Measurements from ENCODE around the gene ARHGEF4.
"Not testable (repeated sequence)": the region's sequence is repeated elsewhere in the genome, so short reads cannot be mapped to it uniquely, and the experiment has no call there.

The ARHGEF4 gene

DNA sequence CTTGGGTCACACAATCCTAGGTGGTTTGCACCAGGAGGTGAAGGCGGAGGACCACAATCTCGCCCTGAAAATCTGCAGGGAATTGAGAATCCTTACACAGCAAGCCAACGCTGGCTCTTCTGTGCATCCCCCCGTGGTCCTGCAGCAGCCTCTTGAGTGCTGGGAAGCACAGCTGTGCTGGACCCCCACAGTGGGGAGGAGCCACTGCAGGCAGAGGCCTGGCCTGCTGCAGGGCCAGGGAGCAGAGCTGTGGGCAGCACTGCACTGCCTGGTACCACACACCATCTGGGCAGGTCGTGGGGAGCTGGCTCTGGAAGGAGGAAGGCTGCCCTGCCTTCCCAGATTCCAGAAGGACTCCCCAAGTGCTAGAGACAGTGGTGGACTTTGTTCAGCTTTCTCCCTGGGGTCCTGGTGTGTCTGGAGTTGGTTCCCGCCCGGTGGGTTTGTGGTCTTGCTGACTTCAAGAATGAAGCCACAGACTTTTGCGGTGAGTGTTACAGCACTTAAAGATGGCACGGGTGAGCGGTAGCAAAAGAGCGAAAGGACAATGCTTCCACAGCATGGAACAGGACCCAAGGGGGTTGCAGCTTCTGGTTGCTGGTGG lies 150.3 kb downstream of the ARHGEF4 start:
- DNase-seq = no peak

DNA sequence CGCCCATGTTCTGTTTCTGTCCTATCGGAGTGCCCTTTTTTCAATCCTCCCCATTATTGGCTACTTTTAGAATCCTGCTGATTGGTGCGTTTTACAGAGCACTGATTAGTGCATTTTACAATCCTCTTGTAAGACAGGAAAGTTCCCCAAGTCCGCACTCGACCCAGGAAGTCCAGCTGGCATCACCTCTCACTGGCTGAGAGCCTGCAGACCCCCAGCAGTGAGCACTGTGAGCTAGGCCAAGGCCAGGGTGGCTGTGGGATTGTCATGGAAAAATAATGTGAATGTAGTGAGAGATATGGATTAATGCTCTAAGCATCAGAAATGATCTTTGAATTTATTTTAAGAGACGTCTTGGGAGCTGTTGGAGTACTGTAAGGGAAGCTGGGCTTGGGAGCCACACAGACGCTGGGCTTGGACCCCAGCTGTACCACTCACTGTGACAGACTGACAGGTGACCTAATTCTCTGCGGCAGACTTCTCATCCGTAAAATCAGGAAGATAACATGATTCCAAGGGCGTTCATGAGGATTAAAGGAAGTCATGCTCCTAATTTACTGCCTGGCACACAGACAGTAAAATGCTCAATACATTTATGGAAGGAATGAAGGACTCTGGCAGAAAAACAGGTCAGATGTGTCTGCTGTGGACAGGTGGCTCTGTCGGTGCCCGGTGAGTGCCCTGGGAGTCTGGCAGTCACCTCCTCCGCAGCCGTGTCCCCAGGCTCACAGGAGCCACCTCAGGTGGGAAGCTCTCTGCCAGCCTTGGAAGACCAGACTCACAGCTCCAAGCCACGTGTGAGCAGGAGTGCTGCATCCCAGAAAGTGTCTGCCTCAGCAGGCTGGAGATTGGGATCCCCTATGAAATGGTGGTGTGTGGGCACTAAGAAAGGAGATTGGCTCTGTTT lies 151.1 kb downstream of the ARHGEF4 start:
- no peak for DNase-seq

DNA sequence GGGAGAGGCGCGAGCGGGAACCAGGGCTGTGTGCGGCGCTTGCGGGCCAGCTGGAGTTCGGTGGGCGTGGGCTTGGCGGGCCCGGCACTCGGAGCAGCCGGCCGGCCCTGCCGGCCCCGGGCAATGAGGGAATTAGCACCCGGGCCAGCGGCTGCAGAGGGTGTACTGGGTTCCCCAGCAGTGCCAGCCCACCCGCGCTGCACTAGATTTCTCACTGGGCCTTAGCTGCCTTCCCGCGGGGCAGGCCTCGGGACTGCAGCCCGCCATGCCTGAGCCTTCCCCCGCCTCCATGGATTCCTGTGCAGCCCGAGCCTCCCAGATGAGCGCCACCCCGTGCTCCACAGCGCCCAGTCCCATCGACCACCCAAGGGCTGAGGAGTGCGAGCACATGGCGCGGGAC lies 154.7 kb downstream of the ARHGEF4 start:
- not testable (repeated sequence) for DNase-seq

DNA sequence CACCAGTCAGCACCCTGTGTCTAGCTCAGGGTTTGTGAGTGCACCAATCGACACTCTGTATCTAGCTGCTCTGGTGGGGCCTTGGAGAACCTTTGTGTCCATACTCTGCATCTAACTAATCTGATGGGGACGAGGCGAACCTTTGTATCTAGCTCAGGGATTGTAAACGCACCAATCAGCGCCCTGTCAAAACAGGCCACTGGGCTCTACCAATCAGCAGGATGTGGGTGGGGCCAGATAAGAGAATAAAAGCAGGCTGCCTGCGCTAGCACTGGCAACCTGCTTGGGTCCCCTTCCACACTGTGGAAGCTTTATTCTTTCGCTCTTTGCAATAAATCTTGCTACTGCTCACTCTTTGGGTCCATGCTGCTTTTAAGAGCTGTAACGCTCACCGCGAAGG lies 155.3 kb downstream of the ARHGEF4 start:
- DNase-seq = not testable (repeated sequence)

DNA sequence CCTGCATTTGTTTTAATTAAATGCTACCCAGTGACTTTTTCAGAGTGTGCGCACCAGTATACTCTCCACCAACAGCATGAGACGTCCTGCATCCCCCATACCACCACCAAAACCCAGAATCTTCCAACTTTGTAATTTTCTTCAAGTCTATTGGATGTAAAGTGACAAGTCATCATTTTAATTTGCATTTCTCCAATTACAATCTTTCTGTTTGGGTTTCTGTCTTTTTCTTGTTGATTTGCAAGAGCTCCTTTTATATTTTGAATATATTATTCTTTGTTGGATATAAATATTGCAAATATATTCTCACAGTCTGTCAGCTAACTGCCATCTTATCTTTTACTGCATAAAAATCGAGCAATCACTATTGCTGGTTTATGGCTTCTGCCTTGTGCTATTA lies 160.0 kb downstream of the ARHGEF4 start:
- DNase-seq = no peak

DNA sequence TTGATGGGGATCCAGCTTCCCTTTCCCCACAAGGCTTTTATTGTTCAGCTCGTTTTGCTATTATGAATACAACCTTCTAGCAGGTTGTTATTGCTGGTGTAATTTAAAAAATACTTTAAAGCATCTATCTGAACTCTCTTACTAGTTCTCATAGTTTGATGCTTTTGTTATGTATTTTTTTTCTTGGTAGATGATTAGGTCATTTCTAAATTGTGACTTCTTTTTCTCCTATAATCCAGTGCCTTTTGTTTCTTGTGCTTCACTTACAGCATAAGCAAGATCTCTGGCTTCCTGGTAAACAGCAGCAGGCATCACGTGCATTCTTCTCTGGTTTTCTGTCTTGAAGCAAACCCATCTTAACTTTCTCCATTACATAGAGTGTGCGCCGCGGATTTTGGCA lies 160.5 kb downstream of the ARHGEF4 start:
- no peak for DNase-seq

DNA sequence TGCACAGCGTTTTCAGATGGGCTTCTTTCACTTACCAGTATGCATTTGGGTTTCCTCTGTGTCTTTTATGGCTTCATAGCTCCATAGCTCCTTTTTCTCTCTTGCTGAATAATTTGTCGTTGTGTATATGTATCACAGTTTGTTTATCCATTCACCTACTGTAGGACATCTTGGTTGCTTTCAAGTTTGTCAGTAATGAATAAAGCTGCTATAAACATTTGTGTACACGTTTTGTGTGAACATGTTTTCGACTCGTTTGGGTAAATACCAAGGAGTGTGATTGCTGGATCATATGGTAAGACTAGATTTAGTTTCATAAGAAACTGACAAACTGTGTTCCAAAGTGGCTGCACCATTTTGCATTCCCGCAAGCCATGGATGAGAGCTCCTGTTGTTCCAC lies 161.8 kb downstream of the ARHGEF4 start:
- no peak for DNase-seq

DNA sequence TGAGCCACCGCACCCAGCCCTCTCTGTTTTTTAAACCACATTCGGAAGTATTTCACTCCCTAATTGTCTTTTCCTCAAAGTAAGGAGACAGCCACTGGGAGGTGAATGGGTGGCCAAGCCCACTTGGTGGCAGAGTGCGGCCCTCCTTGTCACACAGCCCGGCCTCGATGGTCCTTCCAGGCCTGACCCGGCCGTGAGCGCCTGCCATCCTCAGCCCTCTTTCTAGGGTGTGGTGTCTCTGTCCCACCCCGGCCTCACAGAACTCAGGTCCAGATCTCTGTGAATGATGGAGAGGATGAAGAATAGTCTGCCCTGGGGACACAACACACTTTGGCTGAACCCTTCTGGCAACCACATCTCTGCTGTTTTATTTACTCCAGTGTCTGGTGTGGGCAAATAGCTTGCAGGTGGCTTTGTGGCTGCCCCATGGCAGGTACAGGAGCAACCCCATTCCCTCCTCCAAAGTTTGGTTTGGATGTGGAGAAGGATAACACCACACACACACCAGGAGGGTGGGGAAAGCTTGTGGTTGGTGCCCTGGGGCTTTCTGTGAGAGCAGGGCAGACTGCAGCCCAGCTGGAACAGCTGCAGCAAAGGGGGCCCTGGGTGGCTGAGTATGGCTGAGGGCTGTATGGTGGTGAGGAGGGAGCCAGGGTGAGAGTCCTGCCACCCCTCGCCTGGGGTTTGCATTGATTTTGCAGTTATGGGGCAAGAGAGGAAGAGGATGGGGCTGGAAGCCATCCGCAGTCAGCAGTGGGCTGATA lies 167.9 kb downstream of the ARHGEF4 start:
- no peak for DNase-seq

DNA sequence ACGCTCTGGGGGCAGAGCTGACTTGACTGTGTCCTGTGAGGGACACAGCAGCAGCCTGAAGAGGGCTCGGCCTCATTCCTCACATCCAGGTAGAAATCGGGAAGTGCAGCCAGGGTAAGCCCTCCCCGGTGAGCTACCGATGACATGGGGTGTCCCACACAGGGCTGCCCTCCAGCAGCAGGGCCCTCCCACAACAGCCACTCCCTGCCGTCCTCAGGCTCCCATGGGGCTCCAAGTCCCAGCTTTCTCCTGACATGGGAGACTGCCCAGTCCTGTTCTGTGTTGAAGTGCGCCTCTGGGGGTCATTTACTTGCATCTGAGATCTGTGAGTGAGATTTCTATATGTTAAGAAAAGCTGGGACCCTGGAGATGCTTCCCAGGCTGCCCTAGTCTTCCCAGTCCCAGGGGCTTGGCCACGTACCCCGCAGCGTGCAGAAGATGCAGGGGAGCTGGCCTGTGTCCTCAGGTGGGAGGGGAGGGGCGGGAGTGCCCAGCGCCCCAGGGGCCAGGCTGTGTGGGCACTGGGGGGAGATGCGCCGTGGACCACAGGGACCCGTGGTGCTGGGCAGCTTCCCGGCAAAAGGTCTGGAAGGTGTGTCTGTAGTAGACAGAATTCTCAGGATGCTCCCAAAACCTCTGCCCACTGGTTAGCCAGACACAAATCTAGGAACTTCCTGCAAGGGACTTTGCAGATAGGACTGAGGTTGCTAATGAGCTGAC lies 168.7 kb downstream of the ARHGEF4 start:
- DNase-seq = no peak

DNA sequence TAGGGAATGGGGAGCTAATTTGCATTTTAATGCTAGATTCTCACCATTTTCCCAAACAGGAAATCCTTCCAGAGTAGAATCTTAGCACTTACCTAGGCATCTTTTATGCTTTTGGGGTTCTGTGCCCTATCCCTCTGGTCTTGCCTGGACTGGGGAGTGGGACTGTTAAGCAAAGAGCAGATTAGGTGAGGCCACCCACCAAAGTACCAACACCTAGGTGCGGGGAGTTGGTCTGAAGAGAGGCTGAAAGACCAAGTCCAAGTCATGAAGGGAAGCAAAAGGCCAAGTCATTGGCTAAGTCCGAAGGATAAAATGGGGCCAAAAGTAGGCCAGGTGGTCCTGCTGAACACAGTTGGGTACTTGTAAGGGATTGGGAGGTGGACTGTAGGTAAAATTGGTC lies 169.8 kb downstream of the ARHGEF4 start:
- DNase-seq = no peak

DNA sequence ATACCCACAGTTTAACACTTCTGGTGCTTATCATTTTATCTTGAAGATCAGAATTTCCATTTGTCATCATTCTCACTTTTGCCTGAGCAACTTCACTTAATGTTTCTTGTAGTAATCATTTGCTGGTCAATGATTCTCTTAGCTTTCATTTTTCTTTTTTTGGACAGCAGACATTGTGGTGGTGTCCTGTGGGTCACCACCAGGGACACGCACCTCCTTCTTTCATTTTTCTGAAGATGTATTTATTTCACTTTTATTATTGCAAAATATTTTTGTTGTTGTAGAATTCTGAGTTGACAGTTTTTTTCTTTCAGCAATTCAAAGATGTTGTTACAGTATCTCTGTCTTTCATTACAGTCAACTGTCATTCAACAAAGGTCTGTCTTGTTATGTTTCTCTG lies 172.3 kb downstream of the ARHGEF4 start:
- no peak for DNase-seq

DNA sequence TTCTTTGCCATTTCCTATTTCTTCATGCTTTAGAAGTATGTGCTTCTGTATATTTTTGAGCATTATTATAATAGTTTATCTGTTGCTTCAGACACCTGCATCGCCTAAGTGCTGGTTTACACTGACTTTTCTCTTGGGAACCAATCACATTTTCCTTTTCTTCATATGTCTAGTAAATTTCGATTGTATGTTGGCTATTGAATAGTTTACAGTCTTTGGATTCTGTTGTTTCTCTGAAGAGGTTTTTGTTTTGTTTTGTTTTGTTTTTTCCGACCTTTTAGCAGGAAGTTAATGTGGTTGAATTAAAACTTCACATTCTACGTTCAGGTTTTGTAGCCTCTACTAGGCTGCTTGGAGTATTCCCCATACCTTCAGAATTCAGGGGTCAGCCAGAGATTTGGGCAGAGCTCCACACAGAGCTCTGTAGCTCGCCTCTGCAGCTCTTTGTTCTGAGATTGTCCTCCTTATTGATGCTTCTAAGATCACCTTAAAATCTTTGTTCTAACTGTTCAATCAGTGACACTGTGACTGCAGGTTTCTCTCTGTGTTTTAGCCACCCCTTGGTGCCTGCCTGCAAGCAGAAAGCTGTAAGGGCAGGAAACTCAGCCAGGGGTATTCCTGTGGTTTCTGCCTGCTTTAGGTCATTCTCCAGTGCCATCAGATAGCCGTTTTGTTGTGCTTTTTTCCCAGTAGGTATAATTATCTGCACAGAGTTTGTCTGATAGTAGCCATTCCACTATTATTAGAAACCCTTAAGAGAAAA lies 173.2 kb downstream of the ARHGEF4 start:
- no peak for DNase-seq

DNA sequence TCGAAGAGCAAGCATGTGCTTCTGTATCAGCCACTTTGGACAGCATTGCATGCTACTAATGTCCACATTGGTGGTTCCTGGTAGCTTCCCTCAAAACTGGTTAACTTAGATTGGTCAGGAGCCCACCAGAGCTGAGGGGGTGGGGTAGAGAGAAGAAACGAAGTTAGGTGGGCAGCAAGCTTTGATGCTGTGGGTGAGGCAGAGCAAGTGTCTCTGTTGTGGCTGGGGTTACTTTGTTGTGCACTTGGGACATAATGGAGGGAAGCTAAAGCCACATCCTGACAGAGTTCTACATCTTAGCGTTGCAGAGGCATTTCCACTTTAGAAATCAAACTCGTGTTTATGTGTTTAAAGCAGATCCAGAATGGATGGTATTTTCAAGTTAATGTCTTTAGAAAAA lies 173.9 kb downstream of the ARHGEF4 start:
- no peak for DNase-seq

DNA sequence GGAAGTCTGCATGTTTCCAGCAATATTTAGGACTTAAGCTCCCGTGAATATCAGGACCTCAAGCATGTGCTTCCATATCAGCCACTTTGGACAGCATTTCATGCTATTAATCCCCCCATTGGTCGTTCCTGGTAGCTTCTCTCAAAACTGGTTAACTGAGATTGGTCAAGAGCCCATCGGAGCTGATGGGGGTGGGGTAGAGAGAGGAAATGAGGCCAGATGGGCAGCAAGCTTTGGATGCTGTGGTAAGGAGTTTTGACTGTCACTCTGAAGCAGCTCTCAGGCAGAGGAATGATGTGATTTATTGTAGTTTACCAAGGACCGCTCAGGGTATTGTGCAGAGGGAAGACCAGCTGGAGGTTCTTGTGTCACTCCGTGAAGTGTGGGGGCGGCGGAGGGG lies 174.8 kb downstream of the ARHGEF4 start:
- no peak for DNase-seq

DNA sequence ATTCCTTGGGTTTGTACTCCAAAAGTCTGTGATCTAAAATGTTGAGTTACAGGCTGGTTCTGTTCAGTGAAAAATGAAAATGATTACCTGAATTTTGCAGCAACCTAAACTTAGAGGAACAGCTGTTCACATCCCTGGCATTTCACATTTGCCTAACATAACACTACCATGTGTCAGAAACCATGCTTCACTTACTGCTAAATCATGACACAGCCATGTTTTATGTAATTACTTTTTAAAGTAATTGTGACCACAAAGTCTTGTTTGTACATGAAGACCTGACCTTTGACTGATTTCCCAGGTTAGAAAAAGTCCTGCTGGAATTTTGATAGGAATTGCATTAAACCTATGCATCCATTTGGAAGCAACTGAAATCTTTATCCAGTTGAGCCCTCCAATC lies 177.4 kb downstream of the ARHGEF4 start:
- no peak for DNase-seq

DNA sequence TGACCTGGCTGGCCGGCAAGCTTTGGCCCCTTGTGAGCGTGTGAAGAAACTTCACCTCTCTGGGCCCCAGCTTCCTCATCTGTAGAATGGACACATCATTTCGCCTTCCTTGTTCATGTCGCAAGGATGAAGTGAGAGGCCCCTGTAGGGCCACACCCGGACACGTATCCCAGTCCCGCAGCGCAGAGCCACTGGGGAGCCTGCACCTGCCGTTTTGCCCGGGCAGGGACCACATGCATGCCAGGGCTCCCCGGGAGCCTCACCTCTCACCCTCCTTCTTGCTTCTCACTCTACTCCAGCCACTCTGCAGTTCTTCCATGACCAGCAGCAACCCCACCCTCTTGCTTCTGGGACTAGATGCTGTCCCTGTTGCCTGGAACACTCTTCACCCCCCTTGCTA lies 179.1 kb downstream of the ARHGEF4 start:
- DNase-seq = no peak

DNA sequence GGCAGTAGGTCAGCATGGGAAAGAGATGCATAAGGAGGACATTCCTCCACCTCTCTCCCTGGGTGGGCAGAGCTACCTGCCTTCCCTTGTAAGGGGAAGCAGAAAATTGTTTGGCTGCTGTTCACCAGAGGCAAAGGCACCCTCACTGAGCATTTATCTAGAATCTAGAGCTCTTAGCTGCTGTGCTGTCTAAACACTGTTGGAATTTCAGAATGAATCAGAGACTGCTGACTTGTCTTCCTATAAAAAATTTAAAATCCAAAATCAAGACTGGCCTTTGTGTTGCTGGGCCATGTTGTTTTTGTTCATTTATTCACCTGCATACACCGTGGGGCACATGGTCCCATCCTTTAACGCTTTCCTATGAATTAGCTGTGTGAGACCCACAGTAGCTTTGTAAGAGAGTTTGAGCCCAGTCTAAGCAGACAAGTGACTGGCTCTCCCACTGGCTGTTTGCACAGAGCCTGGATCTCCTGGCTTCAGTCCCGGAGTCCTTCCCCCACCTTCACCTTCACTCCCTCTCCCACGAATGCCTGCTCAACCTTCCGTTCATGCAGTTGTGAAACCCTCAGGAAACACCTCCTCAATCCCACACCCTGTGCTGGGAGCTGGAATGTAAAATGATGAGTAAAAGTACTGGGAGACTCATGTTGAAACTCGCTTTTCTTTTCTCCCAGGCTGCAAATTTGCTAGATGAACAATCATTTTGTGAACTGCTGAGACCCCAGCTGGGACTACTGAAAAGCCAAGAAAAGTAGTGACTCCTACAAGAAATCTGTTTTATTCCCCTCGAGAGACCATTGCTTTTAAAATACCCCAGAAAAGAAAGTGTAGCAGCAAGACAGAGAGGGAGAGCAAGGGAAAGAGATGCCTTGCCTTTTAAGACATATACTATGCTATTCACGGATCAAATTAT lies 180.4 kb downstream of the ARHGEF4 start:
- no peak for DNase-seq

DNA sequence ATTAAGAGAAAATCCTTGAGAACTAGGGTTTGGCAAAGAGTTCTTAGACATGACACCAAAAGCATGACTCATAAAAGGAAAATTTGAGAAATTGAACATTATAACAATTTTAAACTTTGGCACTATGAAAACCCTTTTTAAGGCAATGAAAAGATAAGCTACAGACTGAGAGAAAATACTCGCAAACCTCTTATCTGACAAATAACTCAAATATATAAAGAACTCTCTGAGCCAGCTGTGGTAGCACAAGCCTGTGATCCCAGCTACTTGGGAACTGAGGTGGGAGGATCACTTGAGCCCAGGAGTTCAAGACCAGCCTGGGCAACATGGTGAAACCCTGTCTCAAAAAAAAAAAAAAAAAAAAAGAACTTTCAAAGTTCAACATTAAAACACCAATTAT lies 186.0 kb downstream of the ARHGEF4 start:
- DNase-seq = no peak

DNA sequence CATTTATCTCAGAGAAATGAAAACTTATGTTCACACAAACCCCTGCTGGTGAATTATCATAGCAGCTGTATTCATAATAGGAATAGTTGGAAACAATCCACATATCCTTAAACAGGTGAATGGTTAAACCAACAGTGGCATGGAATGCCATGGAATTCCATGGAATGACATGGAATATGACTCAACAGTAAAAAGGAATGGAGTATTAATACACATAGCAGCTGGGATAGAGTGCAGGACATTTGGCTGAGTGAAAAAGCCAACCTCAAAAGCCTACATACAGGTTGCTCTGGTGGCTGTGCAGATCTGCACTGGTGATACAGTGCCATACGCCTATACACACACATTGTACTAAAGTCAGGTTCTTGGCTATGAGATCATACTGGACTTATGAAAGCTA lies 187.0 kb downstream of the ARHGEF4 start:
- DNase-seq = no peak

DNA sequence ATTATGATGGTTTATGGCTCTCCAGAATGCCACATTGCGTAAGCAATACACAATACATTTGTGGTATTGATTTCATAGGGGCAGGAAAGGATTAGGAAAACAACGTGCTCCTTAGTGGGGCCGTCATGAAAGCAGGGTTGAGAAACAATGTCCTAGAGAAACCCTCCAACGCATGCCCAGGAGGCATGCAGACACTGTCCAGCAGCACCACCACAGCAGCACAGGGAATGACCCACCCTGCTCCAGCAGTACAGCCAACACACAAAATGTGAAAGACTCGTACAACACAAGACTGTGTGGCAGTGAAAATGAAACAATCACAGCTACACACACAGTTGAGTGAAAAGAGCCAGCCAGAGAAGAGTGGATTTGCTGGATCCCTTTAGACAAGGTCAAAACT lies 190.2 kb downstream of the ARHGEF4 start:
- no peak for DNase-seq

Measured in activated T-cell treated with anti-CD3 and anti-CD28 coated beads, Interleukin-2, amount 50 U/mL, for 1 hour (primary cell).